CD4-positive, CD25-positive, alpha-beta regulatory T cell (primary cell): ENCODE results near the gene ATP2B1. TPM values are rescaled to one million over a fixed set of nuclear protein-coding genes. Genes with fewer than 3 reads are reported as not detected.
A peak's percentile ranks its signal among the peaks of the same experiment; 100 is the strongest.
"Not testable (repeated sequence)": the region's sequence is repeated elsewhere in the genome, so short reads cannot be mapped to it uniquely, and the experiment has no call there.

ENCODE experiments used
- ATAC-seq, 2 donors: fragments of 150-1000 bp; cut with Tn5 transposase; one replicate each; pipeline ENCODE4 v1.10.0; 2021; ENCODE audit warnings: low read depth in 2 of 2, moderate number of reproducible peaks in 2 of 2, moderate library complexity in 1 of 2
- DNase-seq, 3 donors: peaks; one replicate each; pipeline versions ENCODE4 v3.0.0 to v3.0.0-alpha.2; 2012 to 2022; ENCODE audit warnings: mixed read lengths in 1 of 3
- H3K27ac ChIP-seq: one replicate; pipeline ENCODE4 v1.7.0; 2013; ENCODE audit warnings: mild to moderate bottlenecking, low read length; ENCODE audit not compliant: insufficient read depth, poor library complexity, severe bottlenecking
- H3K27me3 ChIP-seq: one replicate; pipeline ENCODE4 v1.7.0; 2013; ENCODE audit warnings: low read length; ENCODE audit not compliant: control insufficient read depth, insufficient read depth
- H3K36me3 ChIP-seq: one replicate; pipeline ENCODE4 v1.7.0; 2013; ENCODE audit warnings: mild to moderate bottlenecking, low read length, moderate library complexity; ENCODE audit not compliant: control insufficient read depth, insufficient read depth
- H3K4me1 ChIP-seq: 2 replicates; pipeline ENCODE4 v1.7.0; 2013; ENCODE audit warnings: mild to moderate bottlenecking, low read length; ENCODE audit not compliant: insufficient read depth, control insufficient read depth, poor library complexity, severe bottlenecking
- H3K4me3 ChIP-seq: one replicate; pipeline ENCODE4 v1.7.0; 2013; ENCODE audit warnings: low read depth, mild to moderate bottlenecking, low read length, moderate library complexity
- H3K9me3 ChIP-seq, 2 experiments: 1 replicate in 1 of 2; 2 replicates in 1 of 2; pipeline ENCODE4 v1.7.0; 2013; ENCODE audit warnings: low read length in 2 of 2, mild to moderate bottlenecking in 1 of 2, moderate library complexity in 1 of 2; ENCODE audit not compliant: control insufficient read depth in 2 of 2
- H3K27ac Mint-ChIP-seq, 3 donors: one replicate each; pipeline ENCODE4 v1.8.0; 2020 to 2022; ENCODE audit warnings: mild to moderate bottlenecking in 3 of 3, mixed read lengths in 3 of 3, moderate library complexity in 2 of 3
- H3K27me3 Mint-ChIP-seq: one replicate; pipeline ENCODE4 v1.8.0; 2022; ENCODE audit warnings: mild to moderate bottlenecking, mixed read lengths
- H3K36me3 Mint-ChIP-seq: one replicate; pipeline ENCODE4 v1.8.0; 2020; ENCODE audit warnings: mixed read lengths
- H3K4me1 Mint-ChIP-seq, 4 donors: one replicate each; pipeline ENCODE4 v1.8.0; 2020 to 2022; ENCODE audit warnings: mixed read lengths in 4 of 4, mild to moderate bottlenecking in 1 of 4
- H3K4me3 Mint-ChIP-seq, 4 donors: one replicate each; pipeline ENCODE4 v1.8.0; 2020 to 2022; ENCODE audit warnings: mild to moderate bottlenecking in 4 of 4, mixed read lengths in 4 of 4, moderate library complexity in 3 of 4
- H3K9me3 Mint-ChIP-seq, 7 donors: one replicate each; pipeline ENCODE4 v1.8.0; 2020 to 2022; ENCODE audit warnings: mixed read lengths in 7 of 7, mild to moderate bottlenecking in 3 of 7, moderate library complexity in 2 of 7
- polyA plus RNA-seq, 4 donors: library from polyadenylated mRNA; unstranded; fragments of 300-500 nt; fragmentation: Illumina TruSeq; gene quantifications; one replicate each; pipeline ENCODE4 v1.2.3, GENCODE V29; 2021
- total RNA-seq: library from RNA; stranded (reverse); gene quantifications from one replicate; pipeline ENCODE4 v1.2.3, GENCODE V29; 2022

The ATP2B1 gene
- 189 TPM for total RNA-seq
- 10 to 100 TPM; 51.1 to 78.6 (median 66.4) TPM for polyA plus RNA-seq

GRCh38 chr12:89708565-89709156 is at the start of gene ATP2B1:
TSS of gene ATP2B1 (minus strand) at chr12:89708838. CDS start at chr12:89655886, 52,952 bp downstream.
- Mint-ChIP-seq H3K9me3 (peaks cover 0 to 6% (median 0%) of the 10 kb centered on the region in 7 donors), H3K27ac (peak within 1 kb of the TSS; percentile 96 to 98 (median 97)), H3K4me1 (peaks cover 37 to 68% (median 41%) of the 10 kb centered on the region in 4 donors), H3K4me3 (peak within 1 kb of the TSS; percentile 95 to 100 (median 98)), H3K36me3 (peaks cover 3% of the 10 kb centered on the region), H3K27me3 (peaks cover 18% of the 10 kb centered on the region)
- no peaks in the 10 kb centered on the region for H3K9me3 ChIP-seq
- H3K27me3 ChIP-seq = no peaks in the 10 kb centered on the region
- peak within 1 kb of the TSS; percentile 97 for H3K4me3 ChIP-seq
- H3K4me1 ChIP-seq = peaks cover 46% of the 10 kb centered on the region
- ATAC-seq (peak; percentile 60 to 64), DNase-seq (peak; percentile 80 to 88 (median 87))
- no peaks in the 10 kb centered on the region for H3K36me3 ChIP-seq
- peak within 1 kb of the TSS; percentile 93 for H3K27ac ChIP-seq

- peaks cover 30% of the 10 kb centered on the region for H3K4me1 ChIP-seq
- Mint-ChIP-seq H3K4me3 (peak overlapping the region in 1 of 4 donors; percentile 70), H3K27ac (peak overlapping the region in 2 of 3 donors; percentile 72 to 91), H3K4me1 (peaks cover 40 to 61% (median 46%) of the 10 kb centered on the region in 4 donors)
- not testable (repeated sequence) for H3K27ac ChIP-seq, H3K27me3 Mint-ChIP-seq, DNase-seq, ATAC-seq, H3K27me3 ChIP-seq, H3K36me3 ChIP-seq, H3K9me3 Mint-ChIP-seq, H3K9me3 ChIP-seq, H3K36me3 Mint-ChIP-seq
- H3K4me3 ChIP-seq = peak overlapping the region; percentile 28
These were observed 49.3 kb upstream of the ATP2B1 start for GRCh38 chr12:89757987-89758386.

GRCh38 chr12:89756585-89757398 is 48.2 kb upstream of the ATP2B1 start:
- H3K27ac Mint-ChIP-seq = peak overlapping the region; percentile 72 to 91 (median 81)
- peak; percentile 7 to 81 (median 54) for DNase-seq

GRCh38 chr12:89756194-89756584 is 47.6 kb upstream of the ATP2B1 start:
- Mint-ChIP-seq H3K36me3 (no peaks in the 10 kb centered on the region), H3K27ac (peak overlapping the region; percentile 72 to 91 (median 81)), H3K4me3 (peak overlapping the region in 3 of 4 donors; percentile 64 to 70 (median 66)), H3K4me1 (peaks cover 34 to 49% (median 42%) of the 10 kb centered on the region in 4 donors), H3K27me3 (no peaks in the 10 kb centered on the region), H3K9me3 (peaks cover 0 to 5% (median 1%) of the 10 kb centered on the region in 7 donors)
- no peak overlapping the region for H3K4me3 ChIP-seq
- DNase-seq = no peak
- no peak for ATAC-seq
- peaks cover 15% of the 10 kb centered on the region for H3K4me1 ChIP-seq
- H3K27me3 ChIP-seq = no peaks in the 10 kb centered on the region
- H3K27ac ChIP-seq = no peak overlapping the region
- no peaks in the 10 kb centered on the region for H3K36me3 ChIP-seq
- H3K9me3 ChIP-seq = no peaks in the 10 kb centered on the region

More at GRCh38 chr12:89756585-89757398, 48.2 kb upstream of the ATP2B1 start:
- Mint-ChIP-seq H3K4me1 (peaks cover 36 to 55% (median 44%) of the 10 kb centered on the region in 4 donors), H3K4me3 (peak overlapping the region in 3 of 4 donors; percentile 42 to 70 (median 66)), H3K9me3 (peaks cover 0 to 5% (median 1%) of the 10 kb centered on the region in 7 donors), H3K36me3 (no peaks in the 10 kb centered on the region), H3K27me3 (no peaks in the 10 kb centered on the region)
- H3K27me3 ChIP-seq = no peaks in the 10 kb centered on the region
- peaks cover 21% of the 10 kb centered on the region for H3K4me1 ChIP-seq
- peak overlapping the region; percentile 70 for H3K27ac ChIP-seq
- peak; percentile 87 for ATAC-seq
- H3K4me3 ChIP-seq = peak overlapping the region; percentile 41
- H3K36me3 ChIP-seq = no peaks in the 10 kb centered on the region
- no peaks in the 10 kb centered on the region for H3K9me3 ChIP-seq

- Mint-ChIP-seq H3K36me3 (no peaks in the 10 kb centered on the region), H3K4me1 (peaks cover 17 to 35% (median 27%) of the 10 kb centered on the region in 4 donors), H3K27ac (no peak overlapping the region)
These were observed 45.4 kb upstream of the ATP2B1 start for GRCh38 chr12:89753997-89754396.

GRCh38 chr12:89752341-89752740 is 43.7 kb upstream of the ATP2B1 start:
- no peak overlapping the region for H3K27ac ChIP-seq
- no peaks in the 10 kb centered on the region for H3K27me3 ChIP-seq
- Mint-ChIP-seq H3K4me3 (no peak overlapping the region), H3K9me3 (peaks cover 0 to 5% (median 0%) of the 10 kb centered on the region in 7 donors), H3K36me3 (no peaks in the 10 kb centered on the region), H3K27ac (peak overlapping the region in 1 of 3 donors; percentile 3), H3K4me1 (peaks cover 10 to 21% (median 18%) of the 10 kb centered on the region in 4 donors), H3K27me3 (no peaks in the 10 kb centered on the region)
- no peak for DNase-seq
- no peak for ATAC-seq
- no peaks in the 10 kb centered on the region for H3K4me1 ChIP-seq
- H3K36me3 ChIP-seq = no peaks in the 10 kb centered on the region
- H3K4me3 ChIP-seq = no peak overlapping the region
- H3K9me3 ChIP-seq = no peaks in the 10 kb centered on the region

More at GRCh38 chr12:89753997-89754396, 45.4 kb upstream of the ATP2B1 start:
- Mint-ChIP-seq H3K9me3 (peaks cover 0 to 5% (median 0%) of the 10 kb centered on the region in 7 donors), H3K27me3 (no peaks in the 10 kb centered on the region), H3K4me3 (no peak overlapping the region)
- no peaks in the 10 kb centered on the region for H3K9me3 ChIP-seq
- no peaks in the 10 kb centered on the region for H3K36me3 ChIP-seq
- DNase-seq (no peak), ATAC-seq (no peak)
- H3K4me1 ChIP-seq = no peaks in the 10 kb centered on the region
- no peak overlapping the region for H3K4me3 ChIP-seq
- H3K27ac ChIP-seq = no peak overlapping the region
- no peaks in the 10 kb centered on the region for H3K27me3 ChIP-seq

- Histone ChIP-seq H3K9me3 (no peaks in the 10 kb centered on the region), H3K36me3 (no peaks in the 10 kb centered on the region), H3K4me3 (no peak overlapping the region), H3K27me3 (no peaks in the 10 kb centered on the region), H3K27ac (no peak overlapping the region), H3K4me1 (no peaks in the 10 kb centered on the region)
- Mint-ChIP-seq H3K36me3 (no peaks in the 10 kb centered on the region), H3K4me3 (no peak overlapping the region), H3K27me3 (no peaks in the 10 kb centered on the region), H3K4me1 (peaks cover 2 to 7% (median 6%) of the 10 kb centered on the region in 4 donors), H3K27ac (no peak overlapping the region), H3K9me3 (peaks cover 0 to 5% (median 1%) of the 10 kb centered on the region in 7 donors)
- DNase-seq = no peak
- ATAC-seq = no peak
These were observed 42.0 kb upstream of the ATP2B1 start for GRCh38 chr12:89750389-89751351.
